Activated naive CD8-positive, alpha-beta T cell treated with anti-CD3 and anti-CD28 coated beads, Interleukin-2, amount 50 U/mL, for 24 hours (primary cell): ENCODE data around the gene RITA1.
A peak's percentile ranks its signal among the peaks of the same experiment; 100 is the strongest.

ENCODE experiments used
- ATAC-seq: fragments of 150-1000 bp; cut with Tn5 transposase; one replicate; pipeline ENCODE4 v1.10.0; 2021
- DNase-seq: peaks from one replicate; pipeline ENCODE4 v3.0.0; 2021
- H3K27ac Mint-ChIP-seq: one replicate; pipeline ENCODE4 v1.8.0; 2021; ENCODE audit warnings: mild to moderate bottlenecking, mixed read lengths
- H3K27me3 Mint-ChIP-seq: one replicate; pipeline ENCODE4 v1.8.0; 2021; ENCODE audit warnings: mixed read lengths
- H3K36me3 Mint-ChIP-seq: one replicate; pipeline ENCODE4 v1.8.0; 2021; ENCODE audit warnings: low read depth, mixed read lengths
- H3K4me1 Mint-ChIP-seq: one replicate; pipeline ENCODE4 v1.8.0; 2021; ENCODE audit warnings: mixed read lengths
- H3K4me3 Mint-ChIP-seq: one replicate; pipeline ENCODE4 v1.8.0; 2021; ENCODE audit warnings: mild to moderate bottlenecking, moderate library complexity, mixed read lengths
- H3K9me3 Mint-ChIP-seq: one replicate; pipeline ENCODE4 v1.8.0; 2021; ENCODE audit warnings: mixed read lengths

RITA1 gene

GRCh38 chr12:113146999-113147398 is 38.5 kb upstream of the RITA1 start:
- no peak overlapping the region for H3K4me3 Mint-ChIP-seq
- H3K27ac Mint-ChIP-seq: no peak overlapping the region
- peaks cover 6% of the 10 kb centered on the region for H3K27me3 Mint-ChIP-seq
- DNase-seq (no peak), ATAC-seq (no peak)
- no peaks in the 10 kb centered on the region for H3K36me3 Mint-ChIP-seq
- H3K9me3 Mint-ChIP-seq: no peaks in the 10 kb centered on the region
- H3K4me1 Mint-ChIP-seq: peaks cover 8% of the 10 kb centered on the region

- Mint-ChIP-seq H3K9me3 (no peaks in the 10 kb centered on the region), H3K36me3 (no peaks in the 10 kb centered on the region), H3K27me3 (peaks cover 20% of the 10 kb centered on the region), H3K4me3 (no peak within 1 kb of the TSS), H3K27ac (no peak within 1 kb of the TSS), H3K4me1 (peaks cover 18% of the 10 kb centered on the region)
- DNase-seq (peak; percentile 33), ATAC-seq (peak; percentile 15)
Measured at GRCh38 chr12:113149361-113150150, 36.0 kb upstream of the RITA1 start, which contains the start of gene CFAP73. TSS of gene CFAP73 (plus strand) at chr12:113149724. CDS start at chr12:113149858, 134 bp downstream.

GRCh38 chr12:113151655-113152054 is 33.9 kb upstream of the RITA1 start:
- ATAC-seq (no peak), DNase-seq (no peak)
- no peak overlapping the region for H3K27ac Mint-ChIP-seq
- H3K27me3 Mint-ChIP-seq: peaks cover 27% of the 10 kb centered on the region
- H3K9me3 Mint-ChIP-seq: no peaks in the 10 kb centered on the region
- peaks cover under 1% of the 10 kb centered on the region for H3K36me3 Mint-ChIP-seq
- no peak overlapping the region for H3K4me3 Mint-ChIP-seq
- H3K4me1 Mint-ChIP-seq: peaks cover 18% of the 10 kb centered on the region

GRCh38 chr12:113152196-113152834 is 33.2 kb upstream of the RITA1 start:
- no peak for ATAC-seq
- Mint-ChIP-seq H3K4me3 (peak overlapping the region; percentile 72), H3K9me3 (no peaks in the 10 kb centered on the region), H3K27me3 (peaks cover 27% of the 10 kb centered on the region), H3K27ac (no peak overlapping the region), H3K36me3 (peaks cover 2% of the 10 kb centered on the region), H3K4me1 (peaks cover 25% of the 10 kb centered on the region)
- no peak for DNase-seq

GRCh38 chr12:113152835-113153814 is 32.4 kb upstream of the RITA1 start:
- Mint-ChIP-seq H3K36me3 (peaks cover 2% of the 10 kb centered on the region), H3K4me1 (peaks cover 30% of the 10 kb centered on the region), H3K27me3 (peaks cover 27% of the 10 kb centered on the region), H3K9me3 (no peaks in the 10 kb centered on the region), H3K4me3 (peak overlapping the region; percentile 72), H3K27ac (no peak overlapping the region)
- ATAC-seq (peak; percentile 85), DNase-seq (peak; percentile 65)

GRCh38 chr12:113154351-113154973 is 31.1 kb upstream of the RITA1 start:
- Mint-ChIP-seq H3K4me3 (peak overlapping the region; percentile 32), H3K4me1 (peaks cover 30% of the 10 kb centered on the region), H3K36me3 (peaks cover 7% of the 10 kb centered on the region), H3K27me3 (peaks cover 27% of the 10 kb centered on the region), H3K27ac (no peak overlapping the region), H3K9me3 (no peaks in the 10 kb centered on the region)
- DNase-seq (peak; percentile 16), ATAC-seq (no peak)

GRCh38 chr12:113155060-113155459 is 30.5 kb upstream of the RITA1 start:
- no peak for DNase-seq
- Mint-ChIP-seq H3K4me1 (peaks cover 30% of the 10 kb centered on the region), H3K9me3 (no peaks in the 10 kb centered on the region), H3K36me3 (peaks cover 12% of the 10 kb centered on the region), H3K27me3 (peaks cover 27% of the 10 kb centered on the region), H3K4me3 (no peak overlapping the region), H3K27ac (no peak overlapping the region)
- ATAC-seq: no peak

GRCh38 chr12:113155646-113156045 is 29.9 kb upstream of the RITA1 start:
- Mint-ChIP-seq H3K27me3 (peaks cover 24% of the 10 kb centered on the region), H3K4me3 (no peak overlapping the region)

GRCh38 chr12:113157218-113157859 is 28.2 kb upstream of the RITA1 start:
- peaks cover 25% of the 10 kb centered on the region for H3K36me3 Mint-ChIP-seq
- no peak overlapping the region for H3K4me3 Mint-ChIP-seq

More at GRCh38 chr12:113155646-113156045, 29.9 kb upstream of the RITA1 start:
- H3K27ac Mint-ChIP-seq: no peak overlapping the region
- ATAC-seq (no peak), DNase-seq (no peak)
- H3K36me3 Mint-ChIP-seq: peaks cover 16% of the 10 kb centered on the region
- H3K9me3 Mint-ChIP-seq: no peaks in the 10 kb centered on the region
- H3K4me1 Mint-ChIP-seq: peaks cover 30% of the 10 kb centered on the region

GRCh38 chr12:113158439-113159203 is 26.9 kb upstream of the RITA1 start:
- Mint-ChIP-seq H3K4me3 (no peak overlapping the region), H3K9me3 (no peaks in the 10 kb centered on the region), H3K27ac (no peak overlapping the region), H3K36me3 (peaks cover 25% of the 10 kb centered on the region), H3K4me1 (peaks cover 18% of the 10 kb centered on the region), H3K27me3 (peaks cover 12% of the 10 kb centered on the region)
- ATAC-seq: no peak
- no peak for DNase-seq

More at GRCh38 chr12:113157218-113157859, 28.2 kb upstream of the RITA1 start:
- Mint-ChIP-seq H3K27ac (peak overlapping the region; percentile 7), H3K9me3 (no peaks in the 10 kb centered on the region), H3K4me1 (peaks cover 26% of the 10 kb centered on the region), H3K27me3 (peaks cover 17% of the 10 kb centered on the region)
- no peak for ATAC-seq
- DNase-seq: no peak

- Mint-ChIP-seq H3K4me1 (peaks cover 12% of the 10 kb centered on the region), H3K4me3 (no peak overlapping the region)
- no peak for ATAC-seq
Measured at GRCh38 chr12:113159937-113160336, 25.6 kb upstream of the RITA1 start.

GRCh38 chr12:113161415-113162016 is 24.0 kb upstream of the RITA1 start:
- DNase-seq (no peak), ATAC-seq (peak; percentile 37)
- H3K4me3 Mint-ChIP-seq: no peak overlapping the region
- H3K36me3 Mint-ChIP-seq: peaks cover 37% of the 10 kb centered on the region
- no peaks in the 10 kb centered on the region for H3K27me3 Mint-ChIP-seq
- H3K4me1 Mint-ChIP-seq: peaks cover 12% of the 10 kb centered on the region
- H3K27ac Mint-ChIP-seq: no peak overlapping the region
- no peaks in the 10 kb centered on the region for H3K9me3 Mint-ChIP-seq

More at GRCh38 chr12:113159937-113160336, 25.6 kb upstream of the RITA1 start:
- DNase-seq: no peak
- Mint-ChIP-seq H3K9me3 (no peaks in the 10 kb centered on the region), H3K27me3 (peaks cover 6% of the 10 kb centered on the region), H3K27ac (no peak overlapping the region), H3K36me3 (peaks cover 27% of the 10 kb centered on the region)
